ENCODE data around the gene DNAJC1. TPM values are rescaled to one million over a fixed set of nuclear protein-coding genes. Genes with fewer than 3 reads are reported as not detected.
A peak's percentile ranks its signal among the peaks of the same experiment; 100 is the strongest.

The DNAJC1 gene
- total RNA-seq, 2 experiments from 2014 or later, result 21.4 to 22.4 TPM

GRCh38 chr10:21750424-21750823 lies 253.1 kb downstream of the DNAJC1 start:
- H3K27me3 Mint-ChIP-seq (ENCODE audit: low read depth), result no peaks in the 10 kb centered on the region
- no peak overlapping the region for H3K4me3 Mint-ChIP-seq
- ATAC-seq (no peak), DNase-seq (no peak)
- ChIA-PET CTCF (interaction anchor here (1.1 kb wide), 1 partner anchor 254 kb away, joined by 3 read pairs; no protein-coding TSS in a partner anchor), POLR2A (no interaction called here)
- no peak overlapping the region for H3K27ac Mint-ChIP-seq
- H3K4me1 Mint-ChIP-seq (ENCODE audit: low read depth), result peaks cover 20% of the 10 kb centered on the region
- H3K9me3 Mint-ChIP-seq (ENCODE audit: insufficient read depth), result no peaks in the 10 kb centered on the region
- peaks cover 9% of the 10 kb centered on the region for H3K36me3 Mint-ChIP-seq (ENCODE audit: low read depth)

GRCh38 chr10:21749788-21750187 lies 253.7 kb downstream of the DNAJC1 start:
- Mint-ChIP-seq H3K4me3 (no peak overlapping the region), H3K27ac (no peak overlapping the region), H3K9me3 (ENCODE audit: insufficient read depth) (no peaks in the 10 kb centered on the region), H3K27me3 (ENCODE audit: low read depth) (no peaks in the 10 kb centered on the region), H3K4me1 (ENCODE audit: low read depth) (peaks cover 25% of the 10 kb centered on the region), H3K36me3 (ENCODE audit: low read depth) (peaks cover 13% of the 10 kb centered on the region)
- DNase-seq (no peak), ATAC-seq (no peak)
- ChIA-PET POLR2A (no interaction called here), CTCF (no interaction called here)

GRCh38 chr10:21747809-21748208 lies 255.7 kb downstream of the DNAJC1 start:
- no peak overlapping the region for H3K4me3 Mint-ChIP-seq
- ATAC-seq, result no peak
- peaks cover 28% of the 10 kb centered on the region for H3K36me3 Mint-ChIP-seq (ENCODE audit: low read depth)
- peak overlapping the region; percentile 10 for H3K27ac Mint-ChIP-seq
- no peaks in the 10 kb centered on the region for H3K9me3 Mint-ChIP-seq (ENCODE audit: insufficient read depth)
- POLR2A ChIA-PET, result interaction anchor here (1.2 kb wide), 1 partner anchor 45 kb away, joined by 3 read pairs; no protein-coding TSS in a partner anchor
- H3K4me1 Mint-ChIP-seq (ENCODE audit: low read depth), result peaks cover 27% of the 10 kb centered on the region
- DNase-seq, result no peak
- no peaks in the 10 kb centered on the region for H3K27me3 Mint-ChIP-seq (ENCODE audit: low read depth)
- CTCF ChIA-PET, result no interaction called here

- H3K4me1 Mint-ChIP-seq (ENCODE audit: low read depth), result peaks cover 37% of the 10 kb centered on the region
- H3K27me3 Mint-ChIP-seq (ENCODE audit: low read depth), result no peaks in the 10 kb centered on the region
- ChIA-PET CTCF (no interaction called here), POLR2A (interaction anchor here (0.6 kb wide), 1 partner anchor 186 kb away, joined by 4 read pairs; no protein-coding TSS in a partner anchor)
- H3K36me3 Mint-ChIP-seq (ENCODE audit: low read depth), result peaks cover 38% of the 10 kb centered on the region
- peak; percentile 77 for ATAC-seq
- DNase-seq, result peak; percentile 68
- peak overlapping the region; percentile 84 for H3K27ac Mint-ChIP-seq
- H3K9me3 Mint-ChIP-seq (ENCODE audit: insufficient read depth), result no peaks in the 10 kb centered on the region
- H3K4me3 Mint-ChIP-seq, result peak overlapping the region; percentile 39
Observed at GRCh38 chr10:21746118-21746517, 257.4 kb downstream of the DNAJC1 start.

GRCh38 chr10:21744223-21744622 lies 259.3 kb downstream of the DNAJC1 start:
- H3K27ac Mint-ChIP-seq, result no peak overlapping the region
- CTCF ChIA-PET, result no interaction called here
- H3K36me3 Mint-ChIP-seq (ENCODE audit: low read depth), result peaks cover 51% of the 10 kb centered on the region

GRCh38 chr10:21742740-21743412 lies 260.7 kb downstream of the DNAJC1 start:
- H3K4me3 Mint-ChIP-seq, result no peak overlapping the region
- H3K36me3 Mint-ChIP-seq (ENCODE audit: low read depth), result peaks cover 56% of the 10 kb centered on the region
- DNase-seq, result no peak
- H3K27me3 Mint-ChIP-seq (ENCODE audit: low read depth), result no peaks in the 10 kb centered on the region
- POLR2A ChIA-PET, result no interaction called here
- CTCF ChIA-PET, result interaction anchor here (0.8 to 1.1 kb wide), 3 partner anchors 10 to 11 kb away, joined by 3 to 4 read pairs (median 3); no protein-coding TSS in a partner anchor
- H3K4me1 Mint-ChIP-seq (ENCODE audit: low read depth), result peaks cover 58% of the 10 kb centered on the region
- no peak overlapping the region for H3K27ac Mint-ChIP-seq
- no peaks in the 10 kb centered on the region for H3K9me3 Mint-ChIP-seq (ENCODE audit: insufficient read depth)
- no peak for ATAC-seq

More at GRCh38 chr10:21744223-21744622, 259.3 kb downstream of the DNAJC1 start:
- no peaks in the 10 kb centered on the region for H3K9me3 Mint-ChIP-seq (ENCODE audit: insufficient read depth)
- H3K4me1 Mint-ChIP-seq (ENCODE audit: low read depth), result peaks cover 51% of the 10 kb centered on the region
- H3K27me3 Mint-ChIP-seq (ENCODE audit: low read depth), result no peaks in the 10 kb centered on the region
- ATAC-seq (no peak), DNase-seq (no peak)
- no peak overlapping the region for H3K4me3 Mint-ChIP-seq
- POLR2A ChIA-PET, result no interaction called here

- Mint-ChIP-seq H3K36me3 (ENCODE audit: low read depth) (peaks cover 65% of the 10 kb centered on the region), H3K27me3 (ENCODE audit: low read depth) (no peaks in the 10 kb centered on the region), H3K9me3 (ENCODE audit: insufficient read depth) (no peaks in the 10 kb centered on the region), H3K4me3 (no peak overlapping the region), H3K4me1 (ENCODE audit: low read depth) (peaks cover 57% of the 10 kb centered on the region), H3K27ac (peak overlapping the region; percentile 30)
- CTCF ChIA-PET, result interaction anchor here (1.0 to 1.4 kb wide), 3 partner anchors 9 to 245 kb away, joined by 3 to 4 read pairs (median 4); no protein-coding TSS in a partner anchor
- POLR2A ChIA-PET, result no interaction called here
- ATAC-seq, result peak; percentile 66
- peak; percentile 44 for DNase-seq
Observed at GRCh38 chr10:21740989-21741388, 262.5 kb downstream of the DNAJC1 start.

GRCh38 chr10:21737106-21737505 lies 266.4 kb downstream of the DNAJC1 start:
- ChIA-PET POLR2A (no interaction called here), CTCF (no interaction called here)
- no peaks in the 10 kb centered on the region for H3K27me3 Mint-ChIP-seq (ENCODE audit: low read depth)
- DNase-seq, result no peak
- H3K4me3 Mint-ChIP-seq, result no peak overlapping the region
- peaks cover 52% of the 10 kb centered on the region for H3K4me1 Mint-ChIP-seq (ENCODE audit: low read depth)
- H3K27ac Mint-ChIP-seq, result peak overlapping the region; percentile 71
- no peak for ATAC-seq
- H3K9me3 Mint-ChIP-seq (ENCODE audit: insufficient read depth), result no peaks in the 10 kb centered on the region
- peaks cover 46% of the 10 kb centered on the region for H3K36me3 Mint-ChIP-seq (ENCODE audit: low read depth)

- no peaks in the 10 kb centered on the region for H3K27me3 Mint-ChIP-seq (ENCODE audit: low read depth)
- peaks cover 34% of the 10 kb centered on the region for H3K4me1 Mint-ChIP-seq (ENCODE audit: low read depth)
- DNase-seq (no peak), ATAC-seq (no peak)
- no peaks in the 10 kb centered on the region for H3K9me3 Mint-ChIP-seq (ENCODE audit: insufficient read depth)
- H3K36me3 Mint-ChIP-seq (ENCODE audit: low read depth), result peaks cover 33% of the 10 kb centered on the region
- ChIA-PET CTCF (interaction anchor here (1.1 to 2.7 kb wide), 3 partner anchors 8 to 455 kb away, joined by 3 to 16 read pairs (median 6); no protein-coding TSS in a partner anchor), POLR2A (no interaction called here)
- no peak overlapping the region for H3K4me3 Mint-ChIP-seq
- no peak overlapping the region for H3K27ac Mint-ChIP-seq
Observed at GRCh38 chr10:21733710-21734109, 269.8 kb downstream of the DNAJC1 start.

- DNase-seq (peak; percentile 60), ATAC-seq (peak; percentile 85)
- no peaks in the 10 kb centered on the region for H3K9me3 Mint-ChIP-seq (ENCODE audit: insufficient read depth)
- CTCF ChIA-PET, result interaction anchor here (0.5 to 5.8 kb wide), 27 partner anchors 8 to 481 kb away, joined by 3 to 48 read pairs (median 4); partner anchors contain the start of gene SKIDA1
- H3K27ac Mint-ChIP-seq, result no peak overlapping the region
- H3K36me3 Mint-ChIP-seq (ENCODE audit: low read depth), result peaks cover 40% of the 10 kb centered on the region
- H3K4me1 Mint-ChIP-seq (ENCODE audit: low read depth), result peaks cover 35% of the 10 kb centered on the region
- POLR2A ChIA-PET, result no interaction called here
- no peaks in the 10 kb centered on the region for H3K27me3 Mint-ChIP-seq (ENCODE audit: low read depth)
- no peak overlapping the region for H3K4me3 Mint-ChIP-seq
Observed at GRCh38 chr10:21732067-21732772, 271.3 kb downstream of the DNAJC1 start.

- no peaks in the 10 kb centered on the region for H3K9me3 Mint-ChIP-seq (ENCODE audit: insufficient read depth)
- peaks cover 31% of the 10 kb centered on the region for H3K4me1 Mint-ChIP-seq (ENCODE audit: low read depth)
- H3K4me3 Mint-ChIP-seq, result no peak overlapping the region
- no peak overlapping the region for H3K27ac Mint-ChIP-seq
- peaks cover 32% of the 10 kb centered on the region for H3K36me3 Mint-ChIP-seq (ENCODE audit: low read depth)
- POLR2A ChIA-PET, result no interaction called here
- CTCF ChIA-PET, result interaction anchor here (5.8 kb wide), 1 partner anchor 232 kb away, joined by 48 read pairs; no protein-coding TSS in a partner anchor
- no peak for DNase-seq
- no peak for ATAC-seq
- H3K27me3 Mint-ChIP-seq (ENCODE audit: low read depth), result no peaks in the 10 kb centered on the region
Observed at GRCh38 chr10:21728618-21729017, 274.9 kb downstream of the DNAJC1 start.

Measured in activated CD8-positive, alpha-beta T cell treated with anti-CD3 and anti-CD28 coated beads, Interleukin-2, amount 10 ng/mL, durations not matched to agents 7 days and 5 days (primary cell).